Immature natural killer cell (primary cell): ENCODE results near the gene TM6SF1. TPM values are rescaled to one million over a fixed set of nuclear protein-coding genes. Genes with fewer than 3 reads are reported as not detected.
A peak's percentile ranks its signal among the peaks of the same experiment; 100 is the strongest.
"Not testable (repeated sequence)": the region's sequence is repeated elsewhere in the genome, so short reads cannot be mapped to it uniquely, and the experiment has no call there.

Experiments
- DNase-seq, 3 donors: peaks; one replicate each; pipeline ENCODE4 v3.0.0; 2022; ENCODE audit warnings: mixed read lengths in 1 of 3
- H3K27ac Mint-ChIP-seq, 6 donors: one replicate each; pipeline ENCODE4 v1.8.0; 2020; ENCODE audit warnings: mixed read lengths in 6 of 6, mild to moderate bottlenecking in 5 of 6, inconsistent platforms in 4 of 6, moderate library complexity in 3 of 6
- H3K27me3 Mint-ChIP-seq, 3 donors: one replicate each; pipeline ENCODE4 v1.8.0; 2020 to 2021; ENCODE audit warnings: low read depth in 3 of 3, mild to moderate bottlenecking in 3 of 3, mixed read lengths in 3 of 3, moderate library complexity in 3 of 3, inconsistent platforms in 1 of 3
- H3K36me3 Mint-ChIP-seq, 3 donors: one replicate each; pipeline ENCODE4 v1.8.0; 2020; ENCODE audit warnings: mixed read lengths in 3 of 3, inconsistent platforms in 2 of 3, mild to moderate bottlenecking in 2 of 3
- H3K4me1 Mint-ChIP-seq, 2 donors: one replicate each; pipeline ENCODE4 v1.8.0; 2020; ENCODE audit warnings: inconsistent platforms in 2 of 2, mild to moderate bottlenecking in 2 of 2, mixed read lengths in 2 of 2, moderate library complexity in 1 of 2
- H3K4me3 Mint-ChIP-seq, 5 donors: one replicate each; pipeline ENCODE4 v1.8.0; 2020; ENCODE audit warnings: mild to moderate bottlenecking in 5 of 5, mixed read lengths in 5 of 5, inconsistent platforms in 3 of 5, moderate library complexity in 3 of 5
- H3K9me3 Mint-ChIP-seq, 6 donors: one replicate each; pipeline ENCODE4 v1.8.0; 2020; ENCODE audit warnings: mild to moderate bottlenecking in 6 of 6, mixed read lengths in 6 of 6, inconsistent platforms in 4 of 6, moderate library complexity in 3 of 6
- polyA plus RNA-seq, 3 donors: library from polyadenylated mRNA; unstranded; fragments of 300-500 nt; fragmentation: Illumina TruSeq; gene quantifications; one replicate each; pipeline ENCODE4 v1.2.3, GENCODE V29; 2021

TM6SF1 gene
- polyA plus RNA-seq, result 10 to 100 TPM; 17.2 to 20.2 (median 17.9) TPM

DNA sequence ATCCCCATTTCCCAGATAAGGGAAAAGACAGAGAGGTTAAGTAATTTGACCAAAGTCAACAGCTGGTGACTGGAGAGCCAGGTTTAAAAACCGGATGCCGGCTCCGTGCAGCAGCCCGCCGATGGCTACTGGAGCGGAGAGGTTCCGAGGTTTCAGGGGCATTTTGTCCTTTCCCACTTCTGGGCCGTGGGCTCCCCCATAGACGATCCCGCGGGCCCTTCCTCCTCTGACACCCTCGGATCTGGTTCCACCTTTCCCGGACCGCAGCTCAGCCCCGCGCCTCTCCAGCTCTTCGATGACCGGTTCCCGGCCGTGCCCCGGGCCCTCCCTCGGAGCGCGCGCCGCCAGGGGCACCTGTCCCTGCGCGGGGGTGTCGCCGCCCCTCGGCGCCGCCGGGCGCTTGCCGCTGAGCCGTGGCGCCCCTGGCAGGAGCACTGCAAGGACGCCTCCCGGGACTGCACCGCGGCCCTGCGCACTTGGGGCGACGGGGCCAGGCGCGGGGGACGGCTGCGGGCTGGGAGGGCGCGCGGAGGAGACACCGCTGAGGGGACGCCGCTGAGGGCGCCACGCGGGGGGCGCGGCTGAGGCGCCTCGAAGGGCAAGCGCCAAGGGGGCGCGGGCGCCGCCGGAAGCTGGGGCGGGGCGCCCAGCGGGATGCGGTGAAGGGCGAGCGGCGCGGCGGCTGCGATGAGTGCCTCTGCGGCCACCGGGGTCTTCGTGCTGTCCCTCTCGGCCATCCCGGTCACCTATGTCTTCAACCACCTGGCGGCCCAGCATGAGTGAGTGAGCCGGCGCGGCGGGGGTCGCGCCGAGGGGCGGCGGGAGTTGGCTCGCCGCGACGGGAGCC, at the start of gene TM6SF1:
Gene TM6SF1 (plus strand): TSS at position 652 of the 847 bp plus-strand sequence. CDS start 36 bp downstream, at position 688.
- H3K4me3 Mint-ChIP-seq, result peak within 1 kb of the TSS; percentile 87 to 98 (median 91)
- peaks cover 27 to 34% of the 10 kb centered on the region in 2 donors for H3K4me1 Mint-ChIP-seq
- H3K27me3 Mint-ChIP-seq, result peaks cover 8 to 17% (median 9%) of the 10 kb centered on the region in 3 donors
- peak within 1 kb of the TSS; percentile 34 to 97 (median 88) for H3K27ac Mint-ChIP-seq
- peaks cover 0 to 8% (median 4%) of the 10 kb centered on the region in 3 donors for H3K36me3 Mint-ChIP-seq
- DNase-seq, result peak; percentile 55 to 61 (median 60)
- H3K9me3 Mint-ChIP-seq, result no peaks in the 10 kb centered on the region

GRCh38 chr15:83057696-83058376, 49.6 kb upstream of the TM6SF1 start:
- no peak for DNase-seq
- H3K4me3 Mint-ChIP-seq, result no peak overlapping the region
- H3K27ac Mint-ChIP-seq, result peak overlapping the region in 2 of 6 donors; percentile 37 to 53
- peaks cover 22 to 31% of the 10 kb centered on the region in 2 donors for H3K4me1 Mint-ChIP-seq
- H3K27me3 Mint-ChIP-seq, result peaks cover 0 to 2% (median 0%) of the 10 kb centered on the region in 3 donors
- H3K9me3 Mint-ChIP-seq, result no peaks in the 10 kb centered on the region
- H3K36me3 Mint-ChIP-seq, result peaks cover 0 to 13% (median 0%) of the 10 kb centered on the region in 3 donors

DNA sequence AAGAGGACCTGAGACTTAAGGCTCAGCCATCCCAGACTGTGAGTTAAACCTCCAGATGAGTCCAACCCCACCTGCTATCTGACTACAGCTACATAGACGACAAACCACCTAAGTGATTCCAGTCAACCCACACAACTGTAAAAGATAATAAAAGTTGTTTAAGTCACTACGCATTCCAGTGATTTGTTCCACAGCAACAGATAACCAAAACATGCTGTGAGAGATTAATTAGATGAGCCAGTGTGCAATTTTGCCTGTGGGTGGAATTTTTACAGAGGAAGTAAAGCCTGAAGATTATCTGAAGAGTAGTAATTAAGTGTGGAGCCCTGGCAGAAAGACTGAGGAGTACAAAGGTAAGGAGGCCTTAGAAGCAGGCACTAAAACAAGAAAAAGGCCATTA, 45.8 kb upstream of the TM6SF1 start:
- DNase-seq, result no peak

DNA sequence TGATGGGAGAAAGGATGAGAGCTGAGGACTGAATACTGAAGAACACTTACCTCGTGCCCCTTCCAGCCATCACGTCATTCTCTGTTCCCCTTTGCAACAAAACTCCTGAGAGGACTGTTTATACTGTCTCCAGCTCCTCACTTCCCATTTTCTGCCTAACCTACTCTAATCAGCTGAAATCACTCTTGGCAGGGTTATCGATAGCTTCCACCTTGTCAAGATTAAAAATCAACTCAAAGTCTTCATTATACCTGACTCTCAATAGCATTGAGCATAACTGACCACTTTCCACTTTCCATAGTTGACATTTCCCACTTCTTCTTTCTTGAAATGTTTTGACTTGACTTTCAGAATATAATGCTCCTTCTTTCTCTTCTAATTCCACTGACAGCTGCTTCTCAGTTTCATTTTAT, 44.7 kb upstream of the TM6SF1 start:
- peaks cover 0 to under 1% (median 0%) of the 10 kb centered on the region in 3 donors for H3K27me3 Mint-ChIP-seq
- H3K4me3 Mint-ChIP-seq, result no peak overlapping the region
- no peak overlapping the region for H3K27ac Mint-ChIP-seq
- H3K9me3 Mint-ChIP-seq, result no peaks in the 10 kb centered on the region
- DNase-seq, result no peak
- H3K4me1 Mint-ChIP-seq, result peaks cover 9 to 14% of the 10 kb centered on the region in 2 donors
- H3K36me3 Mint-ChIP-seq, result no peaks in the 10 kb centered on the region

More for the DNA sequence above, 45.8 kb upstream of the TM6SF1 start:
- peaks cover 0 to 4% (median 0%) of the 10 kb centered on the region in 3 donors for H3K36me3 Mint-ChIP-seq
- H3K27me3 Mint-ChIP-seq, result no peaks in the 10 kb centered on the region
- H3K4me1 Mint-ChIP-seq, result peaks cover 18 to 24% of the 10 kb centered on the region in 2 donors
- H3K9me3 Mint-ChIP-seq, result no peaks in the 10 kb centered on the region
- H3K27ac Mint-ChIP-seq, result no peak overlapping the region
- no peak overlapping the region for H3K4me3 Mint-ChIP-seq

DNA sequence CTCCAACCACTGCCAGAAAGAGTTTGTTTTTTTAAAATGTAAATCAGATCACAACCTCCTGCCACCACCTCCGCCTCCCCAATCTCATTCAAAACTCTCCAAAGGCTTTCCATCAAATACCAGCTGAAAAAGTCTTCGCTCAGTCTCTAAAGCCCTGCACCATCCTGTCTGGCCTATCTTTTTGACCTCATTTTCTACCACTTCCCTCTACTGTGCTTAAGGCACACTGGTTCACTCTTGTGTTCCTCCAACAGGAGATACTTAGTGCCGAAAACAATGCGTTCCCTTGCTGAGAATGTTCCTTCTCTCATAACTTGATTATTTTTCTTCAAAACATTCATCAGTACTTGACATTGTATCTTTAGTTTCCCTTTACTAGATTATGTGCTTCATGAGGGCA, 43.9 kb upstream of the TM6SF1 start:
- Mint-ChIP-seq H3K4me1 (peaks cover 5 to 12% of the 10 kb centered on the region in 2 donors), H3K27me3 (peaks cover 0 to 2% (median 0%) of the 10 kb centered on the region in 3 donors), H3K36me3 (no peaks in the 10 kb centered on the region), H3K27ac (no peak overlapping the region), H3K4me3 (no peak overlapping the region), H3K9me3 (no peaks in the 10 kb centered on the region)
- no peak for DNase-seq

DNA sequence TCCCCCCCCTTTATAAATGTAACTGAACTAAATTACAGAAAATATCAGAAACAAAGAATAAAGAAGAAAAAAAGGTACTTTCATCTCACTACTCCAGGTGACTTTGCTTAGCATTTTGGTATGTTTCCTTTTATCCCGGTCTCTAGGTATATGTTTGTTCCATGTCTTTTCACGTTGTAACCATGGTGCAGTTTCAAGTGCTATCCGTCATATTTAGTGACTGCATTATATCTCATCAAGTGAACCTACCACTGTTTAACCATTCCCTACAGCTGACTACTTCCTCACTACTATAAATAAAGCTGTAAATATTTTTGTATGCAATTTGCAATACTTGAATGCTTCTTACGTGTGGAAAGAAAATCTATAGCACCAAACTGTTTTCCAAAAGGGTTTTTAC, 42.6 kb upstream of the TM6SF1 start:
- Mint-ChIP-seq H3K9me3 (no peaks in the 10 kb centered on the region), H3K4me3 (peak overlapping the region in 1 of 5 donors; percentile 86), H3K27ac (peak overlapping the region; percentile 18 to 84 (median 57)), H3K36me3 (no peaks in the 10 kb centered on the region), H3K27me3 (peaks cover 2 to 5% (median 3%) of the 10 kb centered on the region in 3 donors), H3K4me1 (peaks cover 0 to 6% of the 10 kb centered on the region in 2 donors)
- DNase-seq, result no peak

GRCh38 chr15:83065431-83065830, 42.0 kb upstream of the TM6SF1 start:
- Mint-ChIP-seq H3K4me1 (peaks cover 0 to 6% of the 10 kb centered on the region in 2 donors), H3K27ac (peak overlapping the region; percentile 37 to 84 (median 66)), H3K27me3 (peaks cover 2 to 5% (median 3%) of the 10 kb centered on the region in 3 donors), H3K36me3 (no peaks in the 10 kb centered on the region), H3K4me3 (peak overlapping the region in 1 of 5 donors; percentile 86), H3K9me3 (no peaks in the 10 kb centered on the region)
- DNase-seq, result no peak

DNA sequence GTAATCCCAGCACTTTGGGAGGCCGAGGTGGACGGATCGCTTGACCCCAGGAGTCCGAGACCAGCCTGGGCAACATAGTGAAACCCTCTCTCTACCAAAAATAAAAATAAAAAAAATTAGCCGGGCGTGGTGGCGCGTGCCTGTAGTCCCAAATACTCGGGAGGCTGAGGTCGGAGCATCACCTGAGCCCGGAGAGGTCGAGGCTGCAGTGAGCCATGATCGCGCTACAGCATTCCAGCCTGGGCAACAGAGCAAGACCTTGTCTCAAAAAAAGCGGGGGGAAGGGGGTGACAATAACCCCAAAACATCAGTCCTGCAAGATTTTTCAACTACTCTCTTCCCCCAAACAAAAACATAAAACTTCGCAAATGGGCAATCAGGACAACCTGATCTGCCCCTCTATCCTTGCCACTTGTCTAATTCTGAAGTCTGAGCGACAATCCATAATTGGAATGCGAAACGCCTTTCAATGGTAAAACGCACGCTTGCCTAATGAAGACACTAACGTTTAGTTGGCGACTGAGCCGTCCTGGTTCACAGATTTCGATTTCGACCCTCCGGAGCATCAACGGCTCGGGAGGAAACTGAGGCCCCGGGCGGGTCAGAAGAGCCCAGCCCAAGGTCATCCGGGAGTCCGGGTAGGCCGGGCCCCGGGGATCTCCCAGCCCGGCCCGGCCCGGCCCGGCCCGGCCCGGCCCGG, 41.3 kb upstream of the TM6SF1 start:
- Mint-ChIP-seq H3K27me3 (peaks cover 2 to 5% (median 3%) of the 10 kb centered on the region in 3 donors), H3K36me3 (no peaks in the 10 kb centered on the region), H3K4me1 (peaks cover 0 to 6% of the 10 kb centered on the region in 2 donors), H3K9me3 (no peaks in the 10 kb centered on the region), H3K4me3 (peak overlapping the region in 1 of 5 donors; percentile 86), H3K27ac (peak overlapping the region; percentile 37 to 84 (median 66))
- DNase-seq, result no peak

- Mint-ChIP-seq H3K4me1 (peaks cover 0 to 6% of the 10 kb centered on the region in 2 donors), H3K27me3 (peaks cover 2 to 5% (median 3%) of the 10 kb centered on the region in 3 donors), H3K9me3 (no peaks in the 10 kb centered on the region), H3K36me3 (no peaks in the 10 kb centered on the region), H3K27ac (peak within 1 kb of the TSS; percentile 70 to 87 (median 84)), H3K4me3 (peak within 1 kb of the TSS; percentile 61 to 86 (median 80))
- DNase-seq, result peak; percentile 82 to 84 (median 83)
Measured at GRCh38 chr15:83066734-83067637, 40.5 kb upstream of the TM6SF1 start, which contains the start of gene BTBD1. BTBD1 (minus strand) TSS chr15:83067252; CDS start chr15:83067151, 101 bp downstream.

DNA sequence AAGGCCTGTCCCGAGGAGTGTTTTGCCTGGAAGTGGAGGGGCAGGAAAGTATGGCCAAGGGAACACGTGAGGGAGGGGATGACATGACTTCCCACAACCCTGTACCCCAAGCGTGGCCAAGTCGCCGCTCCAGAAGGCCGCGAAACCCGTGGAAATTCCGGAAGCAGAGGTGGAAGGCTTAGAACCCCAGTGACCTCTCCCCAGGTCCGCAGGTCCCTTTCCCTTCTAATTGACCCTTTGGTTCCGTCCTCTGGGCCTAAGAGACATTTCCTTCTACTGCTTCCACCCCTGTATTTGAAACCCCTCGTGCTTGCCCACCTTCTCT, 39.8 kb upstream of the TM6SF1 start:
- peaks cover 0 to 6% of the 10 kb centered on the region in 2 donors for H3K4me1 Mint-ChIP-seq
- H3K27me3 Mint-ChIP-seq, result peaks cover 2 to 8% (median 5%) of the 10 kb centered on the region in 3 donors
- H3K27ac Mint-ChIP-seq, result peak overlapping the region; percentile 69 to 87 (median 78)
- peaks cover 0 to 4% (median 2%) of the 10 kb centered on the region in 6 donors for H3K9me3 Mint-ChIP-seq
- peaks cover 3 to 4% (median 3%) of the 10 kb centered on the region in 3 donors for H3K36me3 Mint-ChIP-seq
- DNase-seq, result no peak
- H3K4me3 Mint-ChIP-seq, result peak overlapping the region; percentile 61 to 86 (median 80)

DNA sequence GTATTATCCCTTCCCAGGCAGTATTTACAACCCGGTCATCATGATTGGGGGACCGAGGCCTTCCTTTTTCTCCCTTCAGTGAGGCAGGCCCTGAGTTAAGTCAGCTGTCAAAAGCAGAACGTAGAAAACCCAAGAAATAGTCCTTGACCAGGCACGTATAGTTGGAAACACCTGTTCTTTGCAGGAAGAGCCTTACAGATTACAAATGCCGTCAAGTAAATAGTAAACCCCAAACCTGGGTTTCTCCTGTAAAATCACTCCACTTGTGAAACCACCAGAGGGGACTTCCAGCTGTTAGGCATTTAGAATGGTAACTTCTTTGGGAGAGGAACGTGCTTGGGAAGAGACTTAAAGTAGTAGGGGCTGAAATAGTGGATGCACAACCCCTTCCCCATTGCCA, 39.4 kb upstream of the TM6SF1 start:
- Mint-ChIP-seq H3K9me3 (peaks cover 0 to 4% (median 2%) of the 10 kb centered on the region in 6 donors), H3K27ac (peak overlapping the region; percentile 42 to 87 (median 78)), H3K36me3 (peaks cover 3 to 4% (median 3%) of the 10 kb centered on the region in 3 donors), H3K27me3 (peaks cover 2 to 8% (median 5%) of the 10 kb centered on the region in 3 donors), H3K4me1 (peaks cover 0 to 6% of the 10 kb centered on the region in 2 donors), H3K4me3 (peak overlapping the region; percentile 61 to 86 (median 80))
- DNase-seq, result no peak

DNA sequence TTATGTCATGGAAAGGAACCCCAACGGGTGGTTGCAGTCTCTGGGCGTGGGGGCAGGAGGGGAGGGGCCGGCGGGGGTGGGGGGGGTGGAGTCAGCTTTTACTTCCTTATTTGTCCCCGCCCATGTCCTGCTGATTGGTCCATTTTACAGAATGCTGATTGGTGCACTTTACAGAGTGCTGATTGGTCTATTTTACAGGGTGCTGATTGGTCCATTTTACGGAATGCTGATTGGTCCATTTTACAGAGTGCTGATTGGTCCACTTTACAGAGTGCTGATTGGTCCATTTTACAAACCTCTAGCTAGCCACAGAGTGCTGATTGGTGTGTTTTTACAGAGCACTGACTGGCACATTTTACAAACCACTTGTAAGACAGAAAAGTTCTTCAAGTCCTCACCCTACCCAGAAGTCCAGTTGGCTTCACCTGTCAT, 38.2 kb upstream of the TM6SF1 start:
- Mint-ChIP-seq H3K27ac (peak overlapping the region; percentile 44 to 87 (median 58)), H3K4me3 (peak overlapping the region in 4 of 5 donors; percentile 27 to 55 (median 43))
- H3K27me3 Mint-ChIP-seq, H3K9me3 Mint-ChIP-seq, H3K4me1 Mint-ChIP-seq, H3K36me3 Mint-ChIP-seq: not testable (repeated sequence)
- DNase-seq, result peak; percentile 44 to 59 (median 45)
